MCF 10A (cell line): Measurements from ENCODE around the gene TRIM59. TPM values are rescaled to one million over a fixed set of nuclear protein-coding genes. Genes with fewer than 3 reads are reported as not detected.

Experiments
- BruUV-seq: library from RNA; stranded (reverse); fragments of 400-500 nt; replicated peaks from 2 replicates; lab custom pipeline; 2021; lab: Mats Ljungman, UMichigan
- CTCF ChIA-PET: fragments of 300-600 bp; sonication (Branson Sonifier 250); formaldehyde crosslinking; extraction: SDS; loops from one replicate; lab custom pipeline; 2021; ENCODE audit warnings: antibody characterized with exemption, inconsistent platforms; lab: Yijun Ruan, JAX
- POLR2A ChIA-PET: fragments of 300-600, 350-650 bp; sonication (Branson Sonifier 250); formaldehyde crosslinking; extraction: SDS; loops from one replicate; lab custom pipeline; 2020; ENCODE audit warnings: antibody characterized with exemption, inconsistent platforms; lab: Yijun Ruan, JAX
- DNase-seq: peaks from one replicate; pipeline ENCODE4 v3.0.0-alpha.2; 2018; ENCODE audit not compliant: unreplicated experiment
- H3K27ac Mint-ChIP-seq: one replicate; pipeline ENCODE4 v1.8.0; 2022; ENCODE audit warnings: mild to moderate bottlenecking, low read depth, mixed read lengths; ENCODE audit not compliant: unreplicated experiment
- H3K27me3 Mint-ChIP-seq: one replicate; pipeline ENCODE4 v1.8.0; 2022; ENCODE audit warnings: mixed read lengths; ENCODE audit not compliant: insufficient read depth, unreplicated experiment
- H3K36me3 Mint-ChIP-seq: one replicate; pipeline ENCODE4 v1.8.0; 2022; ENCODE audit warnings: mild to moderate bottlenecking, moderate library complexity, mixed read lengths; ENCODE audit not compliant: insufficient read depth, unreplicated experiment
- H3K4me1 Mint-ChIP-seq: one replicate; pipeline ENCODE4 v1.8.0; 2022; ENCODE audit warnings: mixed read lengths; ENCODE audit not compliant: insufficient read depth, unreplicated experiment
- H3K4me3 Mint-ChIP-seq: one replicate; pipeline ENCODE4 v1.8.0; 2022; ENCODE audit warnings: mild to moderate bottlenecking, moderate library complexity, mixed read lengths; ENCODE audit not compliant: unreplicated experiment
- H3K9me3 Mint-ChIP-seq: one replicate; pipeline ENCODE4 v1.8.0; 2022; ENCODE audit warnings: mixed read lengths; ENCODE audit not compliant: unreplicated experiment
- CTCF ChIP-seq: fragments of 200-600 bp; IDR thresholded peaks from one replicate; pipeline ENCODE4 v1.8.0; 2022; ENCODE audit warnings: antibody characterized with exemption, mild to moderate bottlenecking; ENCODE audit not compliant: unreplicated experiment
- intact Hi-C: fragments of 100-400 bp; cut with micrococcal nuclease; formaldehyde crosslinking; loops from 2 replicates; pipeline ENCODE4 v1.14.1; 2022
- total RNA-seq: library from RNA; stranded (reverse); gene quantifications from 2 replicates; pipeline ENCODE4 v1.2.3, GENCODE V29; 2022

TRIM59 gene
- total RNA-seq, 1 experiment from 2014 or later = 15.1 TPM

GRCh38 chr3:160475884-160476283 lies 26.3 kb upstream of the TRIM59 start:
- Mint-ChIP-seq H3K27me3 (no peaks in the 10 kb centered on the region), H3K9me3 (no peaks in the 10 kb centered on the region), H3K4me3 (no peak overlapping the region), H3K36me3 (no peaks in the 10 kb centered on the region), H3K27ac (no peak overlapping the region), H3K4me1 (no peaks in the 10 kb centered on the region)
- ChIA-PET POLR2A (interaction anchor here (0.7 kb wide), 1 partner anchor 11 kb away, joined by 3 read pairs; no protein-coding TSS in a partner anchor), CTCF (interaction anchor here (0.5 to 1.7 kb wide), 2 partner anchors 10 to 694 kb away, joined by 3 to 7 read pairs; no protein-coding TSS in a partner anchor)
- TF ChIP-seq CTCF = no peak
- intact Hi-C loops = no loop called here
- DNase-seq = no peak
- BruUV-seq = no TSS peak

GRCh38 chr3:160475153-160475552 lies 25.6 kb upstream of the TRIM59 start:
- no TSS peak for BruUV-seq
- H3K36me3 Mint-ChIP-seq = no peaks in the 10 kb centered on the region
- intact Hi-C loops = no loop called here
- no peak overlapping the region for H3K4me3 Mint-ChIP-seq
- no peaks in the 10 kb centered on the region for H3K9me3 Mint-ChIP-seq
- ChIA-PET CTCF (interaction anchor here (0.6 to 0.9 kb wide), 3 partner anchors 11 to 468 kb away, joined by 3 to 4 read pairs (median 3); no protein-coding TSS in a partner anchor), POLR2A (no interaction called here)
- no peak for DNase-seq
- no peaks in the 10 kb centered on the region for H3K27me3 Mint-ChIP-seq
- H3K27ac Mint-ChIP-seq = no peak overlapping the region
- H3K4me1 Mint-ChIP-seq = no peaks in the 10 kb centered on the region
- TF ChIP-seq CTCF = no peak

GRCh38 chr3:160474416-160474838 lies 24.8 kb upstream of the TRIM59 start:
- Mint-ChIP-seq H3K4me1 (no peaks in the 10 kb centered on the region), H3K36me3 (no peaks in the 10 kb centered on the region), H3K4me3 (no peak overlapping the region), H3K9me3 (peaks cover 6% of the 10 kb centered on the region), H3K27me3 (no peaks in the 10 kb centered on the region), H3K27ac (no peak overlapping the region)
- intact Hi-C loops = no loop called here
- peak; percentile 9 for DNase-seq
- no TSS peak for BruUV-seq
- TF ChIP-seq CTCF = no peak
- POLR2A ChIA-PET = interaction anchor here (0.6 to 0.7 kb wide), 2 partner anchors 10 to 458 kb away, joined by 3 to 4 read pairs; no protein-coding TSS in a partner anchor
- CTCF ChIA-PET = interaction anchor here (0.6 to 0.9 kb wide), 3 partner anchors 12 to 467 kb away, joined by 3 to 4 read pairs (median 3); no protein-coding TSS in a partner anchor

GRCh38 chr3:160473978-160474377 lies 24.4 kb upstream of the TRIM59 start:
- Mint-ChIP-seq H3K4me3 (no peak overlapping the region), H3K4me1 (no peaks in the 10 kb centered on the region), H3K27ac (no peak overlapping the region), H3K27me3 (no peaks in the 10 kb centered on the region), H3K9me3 (peaks cover 11% of the 10 kb centered on the region), H3K36me3 (no peaks in the 10 kb centered on the region)
- intact Hi-C loops = no loop called here
- ChIA-PET POLR2A (interaction anchor here (0.6 to 0.9 kb wide), 2 partner anchors 8 to 458 kb away, joined by 3 read pairs; no protein-coding TSS in a partner anchor), CTCF (no interaction called here)
- no peak for TF ChIP-seq CTCF
- DNase-seq = peak; percentile 72
- BruUV-seq = no TSS peak
